NK-92 (cell line): Measurements from ENCODE around the gene C11orf71.

Experiments used
- DNase-seq: peaks from one replicate; lab custom pipeline; 2025; ENCODE audit not compliant: unreplicated experiment; lab: John Stamatoyannopoulos, UW

C11orf71 gene

GRCh38 chr11:114362326-114362725 lies 38.0 kb downstream of the C11orf71 start:
- no peak for DNase-seq

DNA sequence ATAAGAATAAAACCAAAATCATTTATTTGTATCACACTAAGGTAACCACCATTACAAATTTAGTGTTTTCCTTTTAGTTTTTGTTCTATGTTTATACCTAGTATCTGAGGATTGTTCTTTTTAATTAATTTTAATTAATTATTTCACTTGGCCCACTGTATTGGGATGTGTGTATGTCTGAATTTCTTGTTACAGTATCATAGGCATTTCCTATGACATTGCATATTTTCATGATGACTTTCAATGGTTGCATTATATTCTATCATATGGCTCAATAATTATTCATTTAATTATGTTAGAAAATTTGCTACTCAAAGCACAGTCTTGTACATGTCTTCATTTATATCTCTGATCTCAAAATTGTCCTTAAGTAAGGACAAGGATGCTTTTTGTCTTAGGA lies 41.0 kb downstream of the C11orf71 start:
- no peak for DNase-seq

GRCh38 chr11:114358716-114359115 lies 41.6 kb downstream of the C11orf71 start:
- no peak for DNase-seq

DNA sequence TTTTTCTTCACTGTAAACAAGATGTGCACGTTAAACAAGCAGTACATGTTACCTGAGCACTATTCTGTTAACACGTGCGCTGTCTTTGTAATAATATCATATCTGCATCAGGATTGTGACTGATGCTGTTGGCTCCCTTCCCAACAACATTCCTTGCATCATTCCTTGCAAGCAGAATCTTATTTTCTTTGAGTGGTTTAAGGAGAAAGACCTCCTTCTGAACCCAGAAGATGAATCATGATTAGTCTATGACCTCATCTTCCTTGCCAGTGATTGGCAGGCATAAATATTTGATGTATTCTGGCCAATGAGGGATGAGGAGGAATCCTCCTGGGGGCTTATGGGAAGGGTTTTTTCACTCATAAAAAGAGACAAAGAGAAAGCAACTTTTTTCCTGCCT lies 46.2 kb downstream of the C11orf71 start:
- no peak for DNase-seq

GRCh38 chr11:114353443-114353842 lies 46.9 kb downstream of the C11orf71 start:
- DNase-seq = no peak

DNA sequence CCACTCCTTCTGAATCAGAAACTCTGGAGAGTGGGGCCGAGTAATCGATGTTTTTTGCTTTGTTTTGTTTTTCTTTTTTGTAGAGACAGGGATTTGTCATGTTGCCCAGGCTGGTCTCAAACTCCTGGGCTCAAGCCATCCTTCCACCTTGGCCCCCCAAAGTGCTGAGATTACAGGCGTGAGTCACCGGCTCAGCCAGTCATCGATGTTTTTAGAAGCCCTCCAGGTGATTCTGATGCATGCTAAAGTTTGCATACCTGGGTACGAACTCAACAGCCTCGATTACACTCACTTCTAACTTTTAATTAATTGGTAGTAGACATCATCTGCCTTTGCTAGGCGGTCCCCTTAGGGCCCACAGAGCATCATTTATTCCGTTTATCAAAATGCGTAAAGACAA lies 50.3 kb downstream of the C11orf71 start:
- DNase-seq = no peak
